HEK293 (cell line): ENCODE results near the gene CD2AP.
A peak's percentile ranks its signal among the peaks of the same experiment; 100 is the strongest.
"Not testable (repeated sequence)": the region's sequence is repeated elsewhere in the genome, so short reads cannot be mapped to it uniquely, and the experiment has no call there.

Experiments used
- CTCF ChIA-PET: fragments of 350-600 bp; formaldehyde crosslinking; extraction: SDS; loops from one replicate; lab custom pipeline; 2021; ENCODE audit warnings: antibody characterized with exemption; lab: Yijun Ruan, JAX
- POLR2A ChIA-PET: fragments of 300-600 bp; formaldehyde crosslinking; extraction: SDS; loops from one replicate; lab custom pipeline; 2020; ENCODE audit warnings: antibody characterized with exemption, inconsistent platforms; lab: Yijun Ruan, JAX
- H3K27ac ChIP-seq: fragments of 200-500 bp; sonication (Bioruptor generic); 2 replicates; pipeline ENCODE4 v1.5.1; 2014; ENCODE audit warnings: low read depth, low read length, control low read depth, inconsistent platforms; ENCODE audit errors: extremely low read depth
- H3K36me3 ChIP-seq, 2 experiments: fragments of 200-500 bp in 1 of 2; sonication (Bioruptor generic) in 1 of 2; 1 replicate in 1 of 2; 2 replicates in 1 of 2; pipeline ENCODE4 v1.5.1; 2014 to 2017; ENCODE audit warnings: inconsistent platforms in 2 of 2, low read length in 2 of 2; ENCODE audit not compliant: control insufficient read depth in 2 of 2, insufficient read depth in 1 of 2
- H3K4me1 ChIP-seq: fragments of 200-500 bp; sonication (Bioruptor generic); 2 replicates; pipeline ENCODE4 v1.5.1; 2014; ENCODE audit warnings: mild to moderate bottlenecking, low read length, inconsistent platforms; ENCODE audit not compliant: control insufficient read depth, insufficient read depth
- H3K4me3 ChIP-seq: 2 replicates; pipeline ENCODE4 v1.5.1; 2011; ENCODE audit warnings: low read depth, mild to moderate bottlenecking, control low read depth, low read length, moderate library complexity
- H3K9me3 ChIP-seq: fragments of 200-500 bp; sonication (Bioruptor generic); 2 replicates; pipeline ENCODE4 v1.5.1; 2014; ENCODE audit warnings: low read depth, low read length, inconsistent platforms; ENCODE audit not compliant: control insufficient read depth, insufficient read depth
- BCL11A ChIP-seq: fragments of 450-650 bp; formaldehyde crosslinking; IDR thresholded peaks from 2 replicates; pipeline ENCODE4 v1.5.1; 2016; ENCODE audit warnings: low read depth, missing biosample characterization, missing genetic modification characterization
- FEZF1 ChIP-seq: fragments of 450-650 bp; formaldehyde crosslinking; IDR thresholded peaks from 2 replicates; pipeline ENCODE4 v1.5.1; 2016; ENCODE audit warnings: missing biosample characterization, missing genetic modification characterization
- KLF1 ChIP-seq: fragments of 450-650 bp; formaldehyde crosslinking; IDR thresholded peaks from 2 replicates; pipeline ENCODE4 v1.5.1; 2016; ENCODE audit warnings: missing biosample characterization, missing genetic modification characterization
- SCRT1 ChIP-seq: fragments of 450-650 bp; formaldehyde crosslinking; IDR thresholded peaks from 2 replicates; pipeline ENCODE4 v1.5.1; 2016; ENCODE audit warnings: missing biosample characterization, missing genetic modification characterization, borderline replicate concordance
- SCRT2 ChIP-seq: fragments of 450-650 bp; formaldehyde crosslinking; IDR thresholded peaks from 2 replicates; pipeline ENCODE4 v1.5.1; 2016; ENCODE audit warnings: missing biosample characterization, missing genetic modification characterization
- ZEB2 ChIP-seq: fragments of 450-650 bp; formaldehyde crosslinking; IDR thresholded peaks from 2 replicates; pipeline ENCODE4 v1.5.1; 2016; ENCODE audit warnings: missing biosample characterization, missing genetic modification characterization
- ZFP3 ChIP-seq: fragments of 450-650 bp; formaldehyde crosslinking; IDR thresholded peaks from 2 replicates; pipeline ENCODE4 v1.5.1; 2016; ENCODE audit warnings: low read depth, missing biosample characterization, missing genetic modification characterization
- ZFP41 ChIP-seq: fragments of 450-650 bp; formaldehyde crosslinking; IDR thresholded peaks from 2 replicates; pipeline ENCODE4 v1.5.1; 2016; ENCODE audit warnings: missing biosample characterization, missing genetic modification characterization, borderline replicate concordance
- ZNF133 ChIP-seq: fragments of 450-650 bp; formaldehyde crosslinking; IDR thresholded peaks from 2 replicates; pipeline ENCODE4 v1.5.1; 2016; ENCODE audit warnings: missing biosample characterization, missing genetic modification characterization
- ZNF146 ChIP-seq: fragments of 450-650 bp; formaldehyde crosslinking; IDR thresholded peaks from 2 replicates; pipeline ENCODE4 v1.5.1; 2016; ENCODE audit warnings: missing biosample characterization, missing genetic modification characterization
- ZNF174 ChIP-seq: fragments of 450-650 bp; formaldehyde crosslinking; IDR thresholded peaks from 2 replicates; pipeline ENCODE4 v1.5.0; 2017; ENCODE audit warnings: missing biosample characterization, mild to moderate bottlenecking, missing genetic modification characterization
- ZNF221 ChIP-seq: fragments of 450-650 bp; formaldehyde crosslinking; IDR thresholded peaks from 2 replicates; pipeline ENCODE4 v1.5.1; 2017; ENCODE audit warnings: missing biosample characterization, missing genetic modification characterization, borderline replicate concordance
- ZNF391 ChIP-seq: fragments of 450-650 bp; formaldehyde crosslinking; IDR thresholded peaks from 2 replicates; pipeline ENCODE4 v1.5.1; 2016; ENCODE audit warnings: low read depth, missing biosample characterization, missing genetic modification characterization, borderline replicate concordance
- ZNF488 ChIP-seq: fragments of 450-650 bp; formaldehyde crosslinking; IDR thresholded peaks from 2 replicates; pipeline ENCODE4 v1.5.1; 2016; ENCODE audit warnings: missing biosample characterization, missing genetic modification characterization
- ZNF580 ChIP-seq: fragments of 450-650 bp; formaldehyde crosslinking; IDR thresholded peaks from 2 replicates; pipeline ENCODE4 v1.5.1; 2016; ENCODE audit warnings: missing biosample characterization, missing genetic modification characterization
- ZNF585B ChIP-seq: fragments of 450-650 bp; formaldehyde crosslinking; IDR thresholded peaks from 2 replicates; pipeline ENCODE4 v1.5.1; 2016; ENCODE audit warnings: missing biosample characterization, missing genetic modification characterization
- ZNF692 ChIP-seq: fragments of 450-650 bp; formaldehyde crosslinking; IDR thresholded peaks from 2 replicates; pipeline ENCODE4 v1.5.1; 2016; ENCODE audit warnings: missing biosample characterization, missing genetic modification characterization
- ZNF707 ChIP-seq: fragments of 450-650 bp; formaldehyde crosslinking; IDR thresholded peaks from 2 replicates; pipeline ENCODE4 v1.5.1; 2016; ENCODE audit warnings: missing biosample characterization, missing genetic modification characterization
- ZSCAN16 ChIP-seq: fragments of 450-650 bp; formaldehyde crosslinking; IDR thresholded peaks from 2 replicates; pipeline ENCODE4 v1.5.1; 2016; ENCODE audit warnings: missing biosample characterization, missing genetic modification characterization
- TF ChIP-seq, protein P1 (sequence below): fragments of 450-650 bp; formaldehyde crosslinking; IDR thresholded peaks from 2 replicates; pipeline ENCODE4 v1.5.1; 2016; ENCODE audit warnings: missing biosample characterization, missing genetic modification characterization
- TF ChIP-seq, protein P2 (sequence below): fragments of 450-650 bp; formaldehyde crosslinking; IDR thresholded peaks from 2 replicates; pipeline ENCODE4 v1.5.1; 2017; ENCODE audit warnings: missing biosample characterization, missing genetic modification characterization

Gene CD2AP

GRCh38 chr6:47563162-47563561 is 85.6 kb downstream of the CD2AP start (continued):
- no peak for TF ChIP-seq ZFP3 (tag by site-specific recombination)
- TF ChIP-seq ZNF221 (tag by site-specific recombination) = no peak
- no peak for TF ChIP-seq ZNF585B (tag by site-specific recombination)
- TF ChIP-seq ZNF488 = no peak
- TF ChIP-seq, protein P1, sequence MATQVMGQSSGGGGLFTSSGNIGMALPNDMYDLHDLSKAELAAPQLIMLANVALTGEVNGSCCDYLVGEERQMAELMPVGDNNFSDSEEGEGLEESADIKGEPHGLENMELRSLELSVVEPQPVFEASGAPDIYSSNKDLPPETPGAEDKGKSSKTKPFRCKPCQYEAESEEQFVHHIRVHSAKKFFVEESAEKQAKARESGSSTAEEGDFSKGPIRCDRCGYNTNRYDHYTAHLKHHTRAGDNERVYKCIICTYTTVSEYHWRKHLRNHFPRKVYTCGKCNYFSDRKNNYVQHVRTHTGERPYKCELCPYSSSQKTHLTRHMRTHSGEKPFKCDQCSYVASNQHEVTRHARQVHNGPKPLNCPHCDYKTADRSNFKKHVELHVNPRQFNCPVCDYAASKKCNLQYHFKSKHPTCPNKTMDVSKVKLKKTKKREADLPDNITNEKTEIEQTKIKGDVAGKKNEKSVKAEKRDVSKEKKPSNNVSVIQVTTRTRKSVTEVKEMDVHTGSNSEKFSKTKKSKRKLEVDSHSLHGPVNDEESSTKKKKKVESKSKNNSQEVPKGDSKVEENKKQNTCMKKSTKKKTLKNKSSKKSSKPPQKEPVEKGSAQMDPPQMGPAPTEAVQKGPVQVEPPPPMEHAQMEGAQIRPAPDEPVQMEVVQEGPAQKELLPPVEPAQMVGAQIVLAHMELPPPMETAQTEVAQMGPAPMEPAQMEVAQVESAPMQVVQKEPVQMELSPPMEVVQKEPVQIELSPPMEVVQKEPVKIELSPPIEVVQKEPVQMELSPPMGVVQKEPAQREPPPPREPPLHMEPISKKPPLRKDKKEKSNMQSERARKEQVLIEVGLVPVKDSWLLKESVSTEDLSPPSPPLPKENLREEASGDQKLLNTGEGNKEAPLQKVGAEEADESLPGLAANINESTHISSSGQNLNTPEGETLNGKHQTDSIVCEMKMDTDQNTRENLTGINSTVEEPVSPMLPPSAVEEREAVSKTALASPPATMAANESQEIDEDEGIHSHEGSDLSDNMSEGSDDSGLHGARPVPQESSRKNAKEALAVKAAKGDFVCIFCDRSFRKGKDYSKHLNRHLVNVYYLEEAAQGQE = no peak
- TF ChIP-seq, all 188 proteins: peak for 0

DNA sequence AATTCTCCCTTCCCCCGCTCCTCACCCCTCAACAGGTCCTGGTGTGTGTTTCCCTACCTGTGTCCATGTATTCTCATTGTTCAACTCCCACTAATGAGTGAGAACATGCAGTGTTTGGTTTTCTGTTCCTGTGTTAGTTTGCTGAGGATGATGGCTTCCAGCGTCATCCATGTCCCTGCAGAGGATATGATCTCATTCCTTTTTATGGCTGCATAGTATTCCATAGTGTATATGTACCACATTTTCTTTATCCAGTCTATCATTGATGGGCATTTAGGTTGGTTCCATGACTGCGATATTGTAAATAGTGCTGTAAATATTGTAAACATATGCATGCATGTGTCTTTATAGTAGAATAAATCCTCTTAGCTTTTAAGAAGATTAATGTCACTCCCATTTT is 89.0 kb downstream of the CD2AP start:
- TF ChIP-seq ZNF146 (tag by site-specific recombination) = peak; percentile 94
- TF ChIP-seq SCRT2 (tag by site-specific recombination) = 0 out of 2 replicates have a peak, but pooled peaks have one; percentile 48
- TF ChIP-seq SCRT1 (tag by site-specific recombination) = 0 out of 2 replicates have a peak, but pooled peaks have one; percentile 20
- TF ChIP-seq ZNF580 (tag by site-specific recombination) = peak; percentile 54; the same call in 1 of the 2 replicates
- H3K4me3 ChIP-seq, H3K36me3 ChIP-seq, H3K9me3 ChIP-seq, H3K27ac ChIP-seq: not testable (repeated sequence)
- ChIA-PET CTCF (interaction anchor here (0.6 to 0.8 kb wide), 2 partner anchors 8 to 14 kb away, joined by 3 to 4 read pairs; no protein-coding TSS in a partner anchor), POLR2A (interaction anchor here (0.6 kb wide), 1 partner anchor 83 kb away, joined by 5 read pairs; no protein-coding TSS in a partner anchor)
- peaks cover 18% of the 10 kb centered on the region for H3K4me1 ChIP-seq

- POLR2A ChIA-PET = no interaction called here
- H3K27ac ChIP-seq = no peak overlapping the region
- peaks cover 0 to 4% of the 10 kb centered on the region in 2 experiments; a peak in 1 of 3 replicates for H3K36me3 ChIP-seq
- CTCF ChIA-PET = no interaction called here
- 0 out of 2 replicates have a peak, but pooled peaks have one; percentile 14 for TF ChIP-seq ZNF133 (tag by site-specific recombination)
- no peak for TF ChIP-seq ZNF707
- peaks cover 26% of the 10 kb centered on the region for H3K4me1 ChIP-seq
- no peak overlapping the region for H3K4me3 ChIP-seq
- H3K9me3 ChIP-seq = no peaks in the 10 kb centered on the region
Measured at GRCh38 chr6:47567586-47567985, 90.0 kb downstream of the CD2AP start.

DNA sequence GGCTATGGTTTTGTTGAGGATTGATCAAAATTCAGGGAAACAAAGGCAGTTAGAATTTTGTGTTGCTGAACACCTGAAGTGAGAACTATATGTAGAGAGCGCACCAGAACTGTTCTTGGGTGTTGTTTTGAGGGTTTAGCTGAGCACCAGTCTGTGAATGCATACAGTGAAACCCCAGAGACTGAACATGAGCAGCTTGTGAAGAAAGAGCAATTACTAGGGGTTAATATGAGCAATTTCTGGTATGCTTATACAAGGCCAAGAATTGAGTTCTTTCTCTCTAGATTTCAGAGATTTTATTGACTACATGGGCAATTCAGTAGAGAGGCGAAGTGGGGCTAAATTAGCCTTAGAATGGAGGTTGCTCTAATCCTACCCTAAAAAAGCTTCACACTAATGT is 93.9 kb downstream of the CD2AP start:
- Histone ChIP-seq H3K27ac (no peak overlapping the region; the same call in 1 of the 2 replicates), H3K4me3 (no peak overlapping the region), H3K4me1 (peaks cover 30% of the 10 kb centered on the region), H3K9me3 (no peaks in the 10 kb centered on the region), H3K36me3 (peaks cover 0 to 10% of the 10 kb centered on the region in 2 experiments; a peak in 2 of 3 replicates)
- CTCF ChIA-PET = interaction anchor here (0.5 kb wide), 1 partner anchor 188 kb away, joined by 3 read pairs; no protein-coding TSS in a partner anchor
- POLR2A ChIA-PET = interaction anchor here (0.9 kb wide), 1 partner anchor 94 kb away, joined by 3 read pairs; the partner anchor contains the start of gene CD2AP
- TF ChIP-seq FEZF1 (tag by site-specific recombination) (peak; percentile 81), ZNF692 (tag by site-specific recombination) (no peak), ZEB2 (no peak), ZNF391 (tag by site-specific recombination) (no peak), ZNF174 (tag by site-specific recombination) (no peak), BCL11A (tag by site-specific recombination) (no peak), ZFP41 (tag by site-specific recombination) (no peak), KLF1 (tag by site-specific recombination) (no peak), SCRT2 (tag by site-specific recombination) (no peak), ZSCAN16 (tag by site-specific recombination) (no peak)
- TF ChIP-seq, protein P2, sequence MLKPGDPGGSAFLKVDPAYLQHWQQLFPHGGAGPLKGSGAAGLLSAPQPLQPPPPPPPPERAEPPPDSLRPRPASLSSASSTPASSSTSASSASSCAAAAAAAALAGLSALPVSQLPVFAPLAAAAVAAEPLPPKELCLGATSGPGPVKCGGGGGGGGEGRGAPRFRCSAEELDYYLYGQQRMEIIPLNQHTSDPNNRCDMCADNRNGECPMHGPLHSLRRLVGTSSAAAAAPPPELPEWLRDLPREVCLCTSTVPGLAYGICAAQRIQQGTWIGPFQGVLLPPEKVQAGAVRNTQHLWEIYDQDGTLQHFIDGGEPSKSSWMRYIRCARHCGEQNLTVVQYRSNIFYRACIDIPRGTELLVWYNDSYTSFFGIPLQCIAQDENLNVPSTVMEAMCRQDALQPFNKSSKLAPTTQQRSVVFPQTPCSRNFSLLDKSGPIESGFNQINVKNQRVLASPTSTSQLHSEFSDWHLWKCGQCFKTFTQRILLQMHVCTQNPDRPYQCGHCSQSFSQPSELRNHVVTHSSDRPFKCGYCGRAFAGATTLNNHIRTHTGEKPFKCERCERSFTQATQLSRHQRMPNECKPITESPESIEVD (tag by site-specific recombination) = 0 out of 2 replicates have a peak, but pooled peaks have one; percentile 13
